HEK293 (cell line): ENCODE measurements around the gene VPS35L.

ENCODE experiments used
- MZF1 ChIP-seq: fragments of 450-650 bp; formaldehyde crosslinking; IDR thresholded peaks from 2 replicates; pipeline ENCODE4 v1.5.1; 2017; ENCODE audit warnings: missing biosample characterization, missing genetic modification characterization, borderline replicate concordance
- OVOL3 ChIP-seq: fragments of 450-650 bp; formaldehyde crosslinking; IDR thresholded peaks from 2 replicates; pipeline ENCODE4 v1.5.1; 2016; ENCODE audit warnings: missing biosample characterization, missing genetic modification characterization
- RBAK ChIP-seq: fragments of 450-650 bp; formaldehyde crosslinking; IDR thresholded peaks from 2 replicates; pipeline ENCODE4 v1.5.1; 2016; ENCODE audit warnings: missing biosample characterization, missing genetic modification characterization
- ZBTB11 ChIP-seq: fragments of 450-650 bp; formaldehyde crosslinking; conservative IDR thresholded peaks from 2 replicates; pipeline ENCODE4 v1.5.1; 2016; ENCODE audit warnings: low read depth, missing biosample characterization, missing genetic modification characterization
- ZNF138 ChIP-seq: fragments of 450-650 bp; formaldehyde crosslinking; IDR thresholded peaks from 2 replicates; pipeline ENCODE4 v1.5.1; 2016; ENCODE audit warnings: missing biosample characterization, missing genetic modification characterization, borderline replicate concordance
- ZNF140 ChIP-seq: fragments of 450-650 bp; formaldehyde crosslinking; IDR thresholded peaks from 2 replicates; pipeline ENCODE4 v1.5.1; 2016; ENCODE audit warnings: missing biosample characterization, missing genetic modification characterization
- ZNF19 ChIP-seq: fragments of 450-650 bp; formaldehyde crosslinking; IDR thresholded peaks from 2 replicates; pipeline ENCODE4; 2016; ENCODE audit warnings: missing biosample characterization, missing genetic modification characterization, low read depth
- ZNF202 ChIP-seq: fragments of 450-650 bp; formaldehyde crosslinking; IDR thresholded peaks from 2 replicates; pipeline ENCODE4 v1.5.1; 2016; ENCODE audit warnings: missing biosample characterization, missing genetic modification characterization, borderline replicate concordance
- ZNF292 ChIP-seq: fragments of 450-650 bp; formaldehyde crosslinking; IDR thresholded peaks from 2 replicates; pipeline ENCODE4 v1.5.1; 2016; ENCODE audit warnings: low read depth, missing biosample characterization, missing genetic modification characterization, borderline replicate concordance
- ZNF341 ChIP-seq: fragments of 450-650 bp; formaldehyde crosslinking; IDR thresholded peaks from 2 replicates; pipeline ENCODE4; 2016; ENCODE audit warnings: low read depth, missing biosample characterization, missing genetic modification characterization
- ZNF354C ChIP-seq: fragments of 450-650 bp; formaldehyde crosslinking; IDR thresholded peaks from 2 replicates; pipeline ENCODE4 v1.5.1; 2016; ENCODE audit warnings: missing biosample characterization, missing genetic modification characterization, low read depth, borderline replicate concordance
- ZNF394 ChIP-seq: fragments of 450-650 bp; formaldehyde crosslinking; IDR thresholded peaks from 2 replicates; pipeline ENCODE4 v1.5.1; 2016; ENCODE audit warnings: missing biosample characterization, missing genetic modification characterization, mild to moderate bottlenecking, moderate library complexity, borderline replicate concordance
- ZNF426 ChIP-seq: fragments of 450-650 bp; formaldehyde crosslinking; IDR thresholded peaks from 2 replicates; pipeline ENCODE4 v1.5.1; 2017; ENCODE audit warnings: missing biosample characterization, missing genetic modification characterization, mild to moderate bottlenecking, inconsistent platforms, moderate library complexity
- ZNF510 ChIP-seq: fragments of 450-650 bp; formaldehyde crosslinking; IDR thresholded peaks from 2 replicates; pipeline ENCODE4 v1.5.1; 2018; ENCODE audit warnings: mild to moderate bottlenecking, missing genetic modification characterization, missing biosample characterization; ENCODE audit not compliant: insufficient replicate concordance
- ZNF514 ChIP-seq: fragments of 450-650 bp; formaldehyde crosslinking; IDR thresholded peaks from 2 replicates; pipeline ENCODE4 v1.5.1; 2016; ENCODE audit warnings: missing biosample characterization, missing genetic modification characterization
- ZNF529 ChIP-seq: fragments of 450-650 bp; formaldehyde crosslinking; IDR thresholded peaks from 2 replicates; pipeline ENCODE4 v1.5.1; 2017; ENCODE audit warnings: missing genetic modification characterization, missing biosample characterization; ENCODE audit not compliant: insufficient replicate concordance
- ZNF555 ChIP-seq: fragments of 450-650 bp; formaldehyde crosslinking; conservative IDR thresholded peaks from 2 replicates; pipeline ENCODE4 v1.5.1; 2017; ENCODE audit warnings: missing biosample characterization, mild to moderate bottlenecking, missing genetic modification characterization, inconsistent platforms
- ZNF560 ChIP-seq: fragments of 450-650 bp; formaldehyde crosslinking; IDR thresholded peaks from 2 replicates; pipeline ENCODE4 v1.5.1; 2017; ENCODE audit warnings: missing biosample characterization, missing genetic modification characterization, borderline replicate concordance
- ZNF623 ChIP-seq: fragments of 450-650 bp; formaldehyde crosslinking; IDR thresholded peaks from 2 replicates; pipeline ENCODE4 v1.5.1; 2016; ENCODE audit warnings: missing biosample characterization, missing genetic modification characterization
- ZNF629 ChIP-seq: fragments of 450-650 bp; formaldehyde crosslinking; IDR thresholded peaks from 2 replicates; pipeline ENCODE4 v1.5.1; 2017; ENCODE audit warnings: missing biosample characterization, missing genetic modification characterization
- ZNF654 ChIP-seq: fragments of 450-650 bp; formaldehyde crosslinking; IDR thresholded peaks from 2 replicates; pipeline ENCODE4 v1.5.1; 2016; ENCODE audit warnings: low read depth, missing biosample characterization, missing genetic modification characterization
- ZNF664 ChIP-seq: fragments of 450-650 bp; formaldehyde crosslinking; IDR thresholded peaks from 2 replicates; pipeline ENCODE4 v1.5.1; 2016; ENCODE audit warnings: missing biosample characterization, missing genetic modification characterization
- ZXDB ChIP-seq: fragments of 450-650 bp; formaldehyde crosslinking; IDR thresholded peaks from 2 replicates; pipeline ENCODE4 v1.5.1; 2016; ENCODE audit warnings: missing biosample characterization, missing genetic modification characterization
- TF ChIP-seq, protein P1 (sequence below): fragments of 450-650 bp; formaldehyde crosslinking; conservative IDR thresholded peaks from 2 replicates; pipeline ENCODE4 v1.5.1; 2016; ENCODE audit warnings: low read depth, missing biosample characterization, missing genetic modification characterization

Gene VPS35L

DNA sequence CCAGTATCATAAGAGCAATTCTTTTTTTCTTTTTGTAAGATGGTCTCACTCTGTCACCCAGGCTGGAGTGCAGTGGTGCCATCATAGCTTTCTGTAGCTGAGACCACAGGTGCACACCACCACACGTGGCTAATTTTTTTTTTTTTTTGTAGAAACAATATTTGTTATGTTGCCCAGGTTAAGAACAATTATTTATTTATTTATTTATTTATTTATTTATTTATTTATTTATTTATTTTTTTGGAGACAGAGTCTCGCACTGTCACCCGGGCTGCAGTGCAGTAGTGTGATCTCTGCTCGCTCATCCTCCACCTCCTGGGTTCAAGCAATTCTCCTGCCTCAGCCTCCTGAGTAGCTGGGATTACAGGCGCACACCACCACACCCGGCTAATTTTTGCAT, 123.8 kb downstream of the VPS35L start (continued):
- TF ChIP-seq, protein P1, sequence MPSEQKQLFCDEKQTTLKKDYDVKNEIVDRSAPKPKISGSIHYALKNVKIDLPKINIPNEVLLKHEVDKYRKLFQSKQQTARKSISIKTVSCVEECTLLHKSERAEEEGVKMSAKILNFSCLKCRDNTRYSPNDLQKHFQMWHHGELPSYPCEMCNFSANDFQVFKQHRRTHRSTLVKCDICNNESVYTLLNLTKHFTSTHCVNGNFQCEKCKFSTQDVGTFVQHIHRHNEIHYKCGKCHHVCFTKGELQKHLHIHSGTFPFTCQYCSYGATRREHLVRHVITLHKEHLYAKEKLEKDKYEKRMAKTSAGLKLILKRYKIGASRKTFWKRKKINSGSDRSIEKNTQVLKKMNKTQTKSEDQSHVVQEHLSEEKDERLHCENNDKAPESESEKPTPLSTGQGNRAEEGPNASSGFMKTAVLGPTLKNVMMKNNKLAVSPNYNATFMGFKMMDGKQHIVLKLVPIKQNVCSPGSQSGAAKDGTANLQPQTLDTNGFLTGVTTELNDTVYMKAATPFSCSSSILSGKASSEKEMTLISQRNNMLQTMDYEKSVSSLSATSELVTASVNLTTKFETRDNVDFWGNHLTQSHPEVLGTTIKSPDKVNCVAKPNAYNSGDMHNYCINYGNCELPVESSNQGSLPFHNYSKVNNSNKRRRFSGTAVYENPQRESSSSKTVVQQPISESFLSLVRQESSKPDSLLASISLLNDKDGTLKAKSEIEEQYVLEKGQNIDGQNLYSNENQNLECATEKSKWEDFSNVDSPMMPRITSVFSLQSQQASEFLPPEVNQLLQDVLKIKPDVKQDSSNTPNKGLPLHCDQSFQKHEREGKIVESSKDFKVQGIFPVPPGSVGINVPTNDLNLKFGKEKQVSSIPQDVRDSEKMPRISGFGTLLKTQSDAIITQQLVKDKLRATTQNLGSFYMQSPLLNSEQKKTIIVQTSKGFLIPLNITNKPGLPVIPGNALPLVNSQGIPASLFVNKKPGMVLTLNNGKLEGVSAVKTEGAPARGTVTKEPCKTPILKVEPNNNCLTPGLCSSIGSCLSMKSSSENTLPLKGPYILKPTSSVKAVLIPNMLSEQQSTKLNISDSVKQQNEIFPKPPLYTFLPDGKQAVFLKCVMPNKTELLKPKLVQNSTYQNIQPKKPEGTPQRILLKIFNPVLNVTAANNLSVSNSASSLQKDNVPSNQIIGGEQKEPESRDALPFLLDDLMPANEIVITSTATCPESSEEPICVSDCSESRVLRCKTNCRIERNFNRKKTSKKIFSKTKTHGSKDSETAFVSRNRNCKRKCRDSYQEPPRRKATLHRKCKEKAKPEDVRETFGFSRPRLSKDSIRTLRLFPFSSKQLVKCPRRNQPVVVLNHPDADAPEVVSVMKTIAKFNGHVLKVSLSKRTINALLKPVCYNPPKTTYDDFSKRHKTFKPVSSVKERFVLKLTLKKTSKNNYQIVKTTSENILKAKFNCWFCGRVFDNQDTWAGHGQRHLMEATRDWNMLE: peak; percentile 94
- TF ChIP-seq ZNF341 (peak; percentile 30; the same call in 1 of the 2 replicates), RBAK (0 out of 2 replicates have a peak, but pooled peaks have one; percentile 44), ZNF514 (tag by site-specific recombination) (0 out of 2 replicates have a peak, but pooled peaks have one; percentile 32), ZNF140 (peak; percentile 89; the same call in 1 of the 2 replicates), ZNF19 (tag by site-specific recombination) (peak; percentile 85; the same call in 1 of the 2 replicates), ZNF138 (tag by site-specific recombination) (peak; percentile 83; the same call in 1 of the 2 replicates), ZNF354C (tag by site-specific recombination) (peak; percentile 81; the same call in 1 of the 2 replicates), ZNF654 (peak; percentile 63), MZF1 (peak; percentile 20; the same call in 1 of the 2 replicates), ZNF623 (tag by site-specific recombination) (peak; percentile 81), ZNF202 (peak; percentile 92; the same call in 1 of the 2 replicates), ZNF426 (tag by site-specific recombination) (peak; percentile 92), ZXDB (peak; percentile 77), ZNF629 (tag by site-specific recombination) (peak; percentile 70), ZBTB11 (tag by site-specific recombination) (peak; percentile 80), ZNF555 (tag by site-specific recombination) (peak; percentile 90), ZNF664 (peak; percentile 75), OVOL3 (tag by site-specific recombination) (peak; percentile 52; the same call in 1 of the 2 replicates), ZNF529 (tag by site-specific recombination) (peak; percentile 52), ZNF510 (tag by site-specific recombination) (peak; percentile 79), ZNF394 (tag by site-specific recombination) (peak; percentile 97), ZNF292 (peak; percentile 39; the same call in 1 of the 2 replicates), ZNF560 (tag by site-specific recombination) (peak; percentile 91; the same call in 1 of the 2 replicates)
